ENCODE measurements around the gene WDFY3. TPM values are rescaled to one million over a fixed set of nuclear protein-coding genes. Genes with fewer than 3 reads are reported as not detected.

The WDFY3 gene
- total RNA-seq, 1 donor from 2014 or later = 126 TPM

DNA sequence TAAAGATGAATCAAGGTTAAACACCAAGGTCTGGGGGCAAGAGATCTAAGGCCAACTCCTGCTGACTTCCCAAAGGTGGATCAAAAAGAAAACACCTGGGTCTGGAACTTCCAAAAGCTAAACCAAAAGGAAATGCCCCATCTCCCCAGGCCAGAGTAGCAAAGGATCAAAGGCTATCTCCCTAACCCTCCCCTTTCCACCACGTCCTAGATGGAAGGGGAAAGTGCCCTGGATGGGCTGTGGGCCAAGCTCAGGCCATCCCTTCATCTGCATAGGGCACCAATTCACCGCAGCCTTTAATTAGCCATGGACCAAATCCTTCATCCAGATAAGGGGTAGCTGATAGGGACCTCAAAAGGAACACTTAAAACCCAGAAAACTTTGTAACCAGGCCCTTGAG is 100.2 kb downstream of the WDFY3 start:
- no peaks in the 10 kb centered on the region for H3K27me3 ChIP-seq
- intact Hi-C loops (cut with DNase I) = no loop called here
- H3K4me3 ChIP-seq = no peak overlapping the region
- no peak for DNase-seq
- H3K27ac ChIP-seq = no peak overlapping the region
- ATAC-seq = no peak
- H3K4me1 ChIP-seq = peaks cover 7% of the 10 kb centered on the region
- H3K9me3 ChIP-seq = no peaks in the 10 kb centered on the region
- H3K36me3 ChIP-seq = no peaks in the 10 kb centered on the region
- TF ChIP-seq, protein P1, sequence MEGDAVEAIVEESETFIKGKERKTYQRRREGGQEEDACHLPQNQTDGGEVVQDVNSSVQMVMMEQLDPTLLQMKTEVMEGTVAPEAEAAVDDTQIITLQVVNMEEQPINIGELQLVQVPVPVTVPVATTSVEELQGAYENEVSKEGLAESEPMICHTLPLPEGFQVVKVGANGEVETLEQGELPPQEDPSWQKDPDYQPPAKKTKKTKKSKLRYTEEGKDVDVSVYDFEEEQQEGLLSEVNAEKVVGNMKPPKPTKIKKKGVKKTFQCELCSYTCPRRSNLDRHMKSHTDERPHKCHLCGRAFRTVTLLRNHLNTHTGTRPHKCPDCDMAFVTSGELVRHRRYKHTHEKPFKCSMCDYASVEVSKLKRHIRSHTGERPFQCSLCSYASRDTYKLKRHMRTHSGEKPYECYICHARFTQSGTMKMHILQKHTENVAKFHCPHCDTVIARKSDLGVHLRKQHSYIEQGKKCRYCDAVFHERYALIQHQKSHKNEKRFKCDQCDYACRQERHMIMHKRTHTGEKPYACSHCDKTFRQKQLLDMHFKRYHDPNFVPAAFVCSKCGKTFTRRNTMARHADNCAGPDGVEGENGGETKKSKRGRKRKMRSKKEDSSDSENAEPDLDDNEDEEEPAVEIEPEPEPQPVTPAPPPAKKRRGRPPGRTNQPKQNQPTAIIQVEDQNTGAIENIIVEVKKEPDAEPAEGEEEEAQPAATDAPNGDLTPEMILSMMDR (IDR thresholded peaks at IDR 0.05) = no peak

DNA sequence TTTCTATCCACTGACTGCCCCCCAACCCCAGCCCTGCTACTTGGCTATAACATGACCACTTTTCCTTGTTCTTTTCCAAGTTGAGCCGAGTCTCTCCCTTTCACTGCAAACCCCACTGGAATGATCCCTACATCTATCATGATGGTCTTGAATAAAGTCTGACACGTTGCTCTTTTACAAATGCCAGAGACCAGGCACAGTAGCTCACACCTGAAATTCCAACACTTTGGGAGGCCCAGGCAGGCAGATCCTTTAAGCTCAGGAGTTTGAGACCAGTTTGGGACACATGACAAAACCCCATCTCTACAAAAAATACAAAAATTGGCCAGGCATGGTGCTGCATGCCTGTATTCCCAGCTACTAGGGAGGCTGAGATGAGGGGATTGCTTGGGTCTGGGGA is 100.9 kb downstream of the WDFY3 start:
- ATAC-seq = no peak
- intact Hi-C loops (cut with DNase I) = no loop called here
- TF ChIP-seq, protein P1 (IDR thresholded peaks at IDR 0.05) = no peak

DNA sequence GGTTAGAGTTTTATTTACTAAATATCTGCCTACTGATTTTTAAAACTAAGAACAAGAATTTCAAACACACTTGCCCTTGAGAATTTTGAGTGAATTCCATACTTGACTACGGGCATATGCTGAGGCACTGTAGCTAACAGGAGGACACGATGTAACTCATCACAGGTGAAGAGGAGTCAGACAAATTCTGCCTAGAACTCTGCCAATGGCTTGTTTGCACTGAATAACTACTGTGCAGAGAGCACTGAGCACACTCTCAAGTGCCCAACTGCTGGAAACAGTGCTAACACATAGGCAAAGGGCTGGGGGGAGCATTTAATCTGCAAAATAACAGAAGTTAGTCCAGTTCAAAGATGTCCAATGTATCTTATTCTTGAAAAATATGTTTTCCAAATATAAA is 104.4 kb downstream of the WDFY3 start:
- intact Hi-C loops (cut with DNase I) = no loop called here
- DNase-seq = no peak
- no peaks in the 10 kb centered on the region for H3K9me3 ChIP-seq
- peak; percentile 58 for ATAC-seq
- peaks cover 17% of the 10 kb centered on the region for H3K36me3 ChIP-seq
- no peaks in the 10 kb centered on the region for H3K4me1 ChIP-seq
- TF ChIP-seq, protein P1 (IDR thresholded peaks at IDR 0.05) = no peak
- H3K27ac ChIP-seq = no peak overlapping the region
- no peaks in the 10 kb centered on the region for H3K27me3 ChIP-seq
- H3K4me3 ChIP-seq = no peak overlapping the region

More for the DNA sequence above, 100.9 kb downstream of the WDFY3 start:
- H3K4me1 ChIP-seq = peaks cover 5% of the 10 kb centered on the region
- H3K27me3 ChIP-seq = no peaks in the 10 kb centered on the region
- no peak for DNase-seq
- no peak overlapping the region for H3K27ac ChIP-seq
- H3K4me3 ChIP-seq = no peak overlapping the region
- no peaks in the 10 kb centered on the region for H3K36me3 ChIP-seq
- no peaks in the 10 kb centered on the region for H3K9me3 ChIP-seq

DNA sequence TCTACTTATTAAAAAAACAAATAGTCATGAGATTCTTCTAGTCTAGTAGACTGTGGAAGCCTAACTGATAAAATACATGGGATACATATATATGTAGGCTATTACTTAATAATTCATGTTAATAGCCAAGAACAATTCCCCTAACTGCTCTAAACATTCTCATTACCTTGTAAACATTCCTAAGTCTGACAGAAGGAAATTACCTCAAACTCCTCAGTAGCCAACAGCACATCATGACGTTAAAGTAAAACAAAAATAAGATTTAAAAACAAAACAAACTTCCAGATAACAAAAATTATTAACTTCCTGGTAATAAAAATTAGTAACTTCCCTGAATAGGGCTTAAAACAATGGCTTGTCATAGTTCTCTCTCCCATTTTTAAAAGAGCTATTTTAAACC is 109.2 kb downstream of the WDFY3 start:
- H3K9me3 ChIP-seq = no peaks in the 10 kb centered on the region
- H3K36me3 ChIP-seq = peaks cover 17% of the 10 kb centered on the region
- ATAC-seq = no peak
- H3K4me3 ChIP-seq = no peak overlapping the region
- no peaks in the 10 kb centered on the region for H3K4me1 ChIP-seq
- intact Hi-C loops (cut with DNase I) = no loop called here
- no peak overlapping the region for H3K27ac ChIP-seq
- no peaks in the 10 kb centered on the region for H3K27me3 ChIP-seq
- TF ChIP-seq, protein P1 (IDR thresholded peaks at IDR 0.05) = no peak
- DNase-seq = no peak

DNA sequence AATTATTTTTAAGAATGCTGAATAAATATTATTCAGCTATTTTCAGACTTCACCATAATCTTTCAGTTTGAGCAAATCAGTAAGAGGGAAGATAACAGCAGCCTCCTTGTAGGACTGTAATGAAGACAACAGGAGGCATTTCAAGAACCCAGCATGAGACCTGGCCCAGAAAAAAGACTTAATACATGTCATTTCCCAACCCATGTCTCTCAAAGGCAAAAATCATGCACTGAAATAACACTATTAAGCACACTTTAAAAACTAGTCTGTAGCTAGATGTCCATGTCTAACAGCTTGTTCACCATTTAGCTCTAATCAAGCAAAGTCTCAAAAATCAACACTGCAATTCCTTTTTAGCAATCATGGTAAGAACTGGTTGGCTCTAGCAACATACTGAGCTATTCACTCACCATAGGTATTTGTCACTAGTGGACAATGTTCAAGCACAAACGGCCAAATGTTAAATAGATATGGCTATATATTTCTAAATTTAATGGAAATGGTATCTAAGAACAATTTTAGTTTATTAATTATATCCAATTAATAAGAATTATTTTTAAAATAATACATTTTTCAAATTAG is 109.9 kb downstream of the WDFY3 start:
- no peaks in the 10 kb centered on the region for H3K27me3 ChIP-seq
- TF ChIP-seq, protein P1 (IDR thresholded peaks at IDR 0.05) = no peak
- no peak overlapping the region for H3K27ac ChIP-seq
- H3K9me3 ChIP-seq = no peaks in the 10 kb centered on the region
- intact Hi-C loops (cut with DNase I) = no loop called here
- no peak overlapping the region for H3K4me3 ChIP-seq
- H3K36me3 ChIP-seq = peaks cover 17% of the 10 kb centered on the region
- ATAC-seq = no peak
- no peak for DNase-seq
- H3K4me1 ChIP-seq = no peaks in the 10 kb centered on the region

DNA sequence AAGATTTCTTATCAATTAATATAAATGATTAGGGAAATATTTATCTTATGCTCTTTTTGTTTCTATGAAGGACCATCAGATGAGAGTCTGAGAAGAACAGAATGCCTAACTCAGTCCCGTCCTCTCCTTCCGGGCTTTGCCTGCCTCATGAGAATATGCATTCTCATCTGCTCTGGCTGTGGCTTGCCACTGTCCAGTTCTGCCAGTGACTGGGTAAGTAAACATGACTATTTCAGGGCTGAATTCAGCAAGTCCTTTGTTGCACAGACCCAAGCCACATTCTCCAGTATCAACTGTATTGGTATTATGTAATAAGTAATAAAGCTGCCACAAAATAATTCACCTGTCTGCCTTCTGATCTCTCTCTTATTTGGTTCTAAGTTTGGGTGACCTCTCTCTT is 110.7 kb downstream of the WDFY3 start:
- Histone ChIP-seq H3K9me3 (no peaks in the 10 kb centered on the region), H3K36me3 (peaks cover 17% of the 10 kb centered on the region), H3K4me3 (no peak overlapping the region), H3K27ac (no peak overlapping the region), H3K27me3 (no peaks in the 10 kb centered on the region), H3K4me1 (no peaks in the 10 kb centered on the region)
- ATAC-seq = no peak
- TF ChIP-seq, protein P1 (IDR thresholded peaks at IDR 0.05) = no peak
- no peak for DNase-seq
- intact Hi-C loops (cut with DNase I) = no loop called here
